GM23338 (cell line): ENCODE results near the gene SHLD2. TPM values are rescaled to one million over a fixed set of nuclear protein-coding genes. Genes with fewer than 3 reads are reported as not detected.

ENCODE experiments used
- JUNB ChIP-seq: IDR thresholded peaks from one replicate; pipeline ENCODE4 v1.6.1; 2016; ENCODE audit warnings: antibody characterized with exemption; ENCODE audit not compliant: unreplicated experiment
- REST ChIP-seq: IDR thresholded peaks from one replicate; pipeline ENCODE4 v1.6.1; 2018; ENCODE audit warnings: antibody characterized with exemption; ENCODE audit not compliant: unreplicated experiment
- ZNF462 ChIP-seq: fragments of 250-450 bp; sonication (Bioruptor Pico); IDR thresholded peaks from 2 replicates; pipeline ENCODE4 v1.5.0; 2020; ENCODE audit warnings: mild to moderate bottlenecking, moderate library complexity
- polyA plus RNA-seq: library from polyadenylated mRNA; unstranded; fragments of >200 nt; fragmentation: Nextera tagmentation; extraction: Ambion mirVana; gene quantifications from 2 replicates; pipeline ENCODE4 v1.2.1, GENCODE V29; 2016
- total RNA-seq: library from RNA; depleted of rRNA; stranded (reverse); fragments of >200 nt; shearing (Covaris generic); gene quantifications from 2 replicates; pipeline ENCODE4 v1.2.3, GENCODE V29; 2014

Gene SHLD2
- total and polyA plus RNA-seq, 2 experiments from 2014 or later = 13.9 to 34.2 TPM

GRCh38 chr10:87092861-87093631, 2.0 kb upstream of the SHLD2 start (continued):
- no peak for TF ChIP-seq ZNF462
- no peak for TF ChIP-seq REST
- no peak for TF ChIP-seq JUNB
